ENCODE data around the gene DHX57.

The DHX57 gene

GRCh38 chr2:38889575-38889974, 13.8 kb upstream of the DHX57 start, which contains the start of gene ARHGEF33:
TSS of gene ARHGEF33 (plus strand) at chr2:38889875. CDS start at chr2:38919448, 29,573 bp downstream.
- no peak within 1 kb of the TSS for H3K27ac ChIP-seq
- TF ChIP-seq, protein P1, sequence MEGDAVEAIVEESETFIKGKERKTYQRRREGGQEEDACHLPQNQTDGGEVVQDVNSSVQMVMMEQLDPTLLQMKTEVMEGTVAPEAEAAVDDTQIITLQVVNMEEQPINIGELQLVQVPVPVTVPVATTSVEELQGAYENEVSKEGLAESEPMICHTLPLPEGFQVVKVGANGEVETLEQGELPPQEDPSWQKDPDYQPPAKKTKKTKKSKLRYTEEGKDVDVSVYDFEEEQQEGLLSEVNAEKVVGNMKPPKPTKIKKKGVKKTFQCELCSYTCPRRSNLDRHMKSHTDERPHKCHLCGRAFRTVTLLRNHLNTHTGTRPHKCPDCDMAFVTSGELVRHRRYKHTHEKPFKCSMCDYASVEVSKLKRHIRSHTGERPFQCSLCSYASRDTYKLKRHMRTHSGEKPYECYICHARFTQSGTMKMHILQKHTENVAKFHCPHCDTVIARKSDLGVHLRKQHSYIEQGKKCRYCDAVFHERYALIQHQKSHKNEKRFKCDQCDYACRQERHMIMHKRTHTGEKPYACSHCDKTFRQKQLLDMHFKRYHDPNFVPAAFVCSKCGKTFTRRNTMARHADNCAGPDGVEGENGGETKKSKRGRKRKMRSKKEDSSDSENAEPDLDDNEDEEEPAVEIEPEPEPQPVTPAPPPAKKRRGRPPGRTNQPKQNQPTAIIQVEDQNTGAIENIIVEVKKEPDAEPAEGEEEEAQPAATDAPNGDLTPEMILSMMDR (IDR thresholded peaks at IDR 0.05; ENCODE audit: low read depth, low read length, missing control alignments), result no peak
- no peak within 1 kb of the TSS for H3K4me3 ChIP-seq (ENCODE audit: low read depth, low read length)
- in situ Hi-C loops (cut with HindIII; ENCODE audit: low pct_ligation_motif_present, low sequenced_read_pairs), result no loop called here
- no peaks in the 10 kb centered on the region for H3K27me3 ChIP-seq (replicated peaks)
- no peaks in the 10 kb centered on the region for H3K36me3 ChIP-seq (replicated peaks)
- no peak for DNase-seq

GRCh38 chr2:38889045-38889444, 13.3 kb upstream of the DHX57 start:
- Histone ChIP-seq H3K4me3 (ENCODE audit: low read depth, low read length) (no peak overlapping the region), H3K27me3 (replicated peaks) (no peaks in the 10 kb centered on the region), H3K36me3 (replicated peaks) (no peaks in the 10 kb centered on the region), H3K27ac (no peak overlapping the region)
- in situ Hi-C loops (cut with HindIII; ENCODE audit: low pct_ligation_motif_present, low sequenced_read_pairs), result no loop called here
- TF ChIP-seq, protein P1 (IDR thresholded peaks at IDR 0.05; ENCODE audit: low read depth, low read length, missing control alignments), result no peak
- DNase-seq, result no peak

DNA sequence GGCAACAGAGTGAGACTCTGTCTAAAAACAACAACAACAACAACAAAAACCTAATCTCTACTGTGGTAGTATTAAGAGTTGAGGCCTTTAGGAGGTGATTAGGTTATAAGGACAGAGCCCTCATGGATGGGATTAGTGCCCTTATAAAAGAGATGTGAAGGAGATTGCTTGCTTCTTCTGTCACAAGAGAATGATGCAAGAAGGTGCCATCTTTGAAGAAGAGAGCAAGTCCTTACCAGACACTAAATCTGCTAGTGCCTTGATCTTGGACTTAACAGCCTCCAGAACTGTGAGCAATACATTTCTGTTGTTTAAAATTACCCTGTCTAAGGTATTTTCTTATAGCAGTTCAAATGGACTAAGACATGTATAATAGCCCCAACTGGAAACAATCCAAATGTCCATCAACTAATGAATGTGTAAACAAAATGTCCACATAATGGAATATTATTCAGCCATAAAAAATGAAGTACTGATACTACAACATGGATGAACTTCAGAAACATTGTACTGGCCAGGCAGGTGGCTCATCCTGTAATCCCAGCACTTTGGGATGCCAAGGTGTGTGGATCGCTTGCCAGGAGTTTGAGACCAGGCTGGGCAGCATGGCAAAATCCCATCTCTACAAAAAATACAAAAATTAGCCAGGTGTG, 12.3 kb upstream of the DHX57 start:
- DNase-seq, result no peak
- H3K27me3 ChIP-seq (replicated peaks), result no peaks in the 10 kb centered on the region
- H3K4me3 ChIP-seq (ENCODE audit: low read depth, low read length), result no peak overlapping the region
- no peaks in the 10 kb centered on the region for H3K36me3 ChIP-seq (replicated peaks)
- TF ChIP-seq, protein P1 (IDR thresholded peaks at IDR 0.05; ENCODE audit: low read depth, low read length, missing control alignments), result no peak
- H3K27ac ChIP-seq, result no peak overlapping the region
- in situ Hi-C loops (cut with HindIII; ENCODE audit: low pct_ligation_motif_present, low sequenced_read_pairs), result no loop called here

DNA sequence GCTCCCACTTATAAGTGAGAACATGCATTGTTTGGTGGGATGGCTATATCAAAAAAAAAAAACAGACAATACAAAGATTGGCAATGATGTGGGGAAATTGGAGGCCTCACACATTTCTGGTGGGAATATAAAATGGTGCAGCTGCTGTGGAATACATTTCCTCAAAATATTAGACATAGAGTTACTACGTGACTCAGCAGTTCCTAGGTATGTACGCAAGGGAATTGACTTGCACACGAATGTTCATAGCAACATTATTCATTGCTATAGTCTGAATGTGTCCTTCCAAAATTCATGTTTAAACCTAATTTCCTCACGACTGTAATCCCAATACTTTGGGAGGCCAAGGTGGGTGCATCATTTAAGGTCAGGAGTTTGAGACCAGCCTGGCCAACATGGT, 11.6 kb upstream of the DHX57 start:
- H3K27ac ChIP-seq, result no peak overlapping the region
- TF ChIP-seq, protein P1 (IDR thresholded peaks at IDR 0.05; ENCODE audit: low read depth, low read length, missing control alignments), result no peak
- no peak overlapping the region for H3K4me3 ChIP-seq (ENCODE audit: low read depth, low read length)
- H3K27me3 ChIP-seq (replicated peaks), result no peaks in the 10 kb centered on the region
- in situ Hi-C loops (cut with HindIII; ENCODE audit: low pct_ligation_motif_present, low sequenced_read_pairs), result no loop called here
- no peak for DNase-seq
- no peaks in the 10 kb centered on the region for H3K36me3 ChIP-seq (replicated peaks)

DNA sequence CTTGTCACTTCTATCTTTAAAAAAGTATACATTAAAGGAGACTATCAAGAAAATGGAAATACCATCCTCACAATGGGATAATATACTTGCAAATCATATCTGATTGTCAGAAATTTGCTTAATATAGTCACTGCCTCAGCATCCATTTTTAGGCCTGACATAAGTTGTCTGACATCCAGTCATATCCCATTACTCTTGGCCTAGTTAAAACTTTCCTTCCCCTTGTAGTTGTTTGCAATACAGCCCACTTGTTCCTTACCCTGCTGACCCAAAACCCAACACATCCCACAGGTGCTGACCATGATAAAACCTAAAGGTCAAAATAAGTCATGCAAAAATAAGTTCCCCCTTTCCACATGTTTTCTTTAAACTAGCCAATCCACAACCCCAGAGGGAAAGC, 10.3 kb upstream of the DHX57 start:
- Histone ChIP-seq H3K36me3 (replicated peaks) (no peaks in the 10 kb centered on the region), H3K27me3 (replicated peaks) (no peaks in the 10 kb centered on the region), H3K4me3 (ENCODE audit: low read depth, low read length) (no peak overlapping the region), H3K27ac (no peak overlapping the region)
- TF ChIP-seq, protein P1 (IDR thresholded peaks at IDR 0.05; ENCODE audit: low read depth, low read length, missing control alignments), result no peak
- in situ Hi-C loops (cut with HindIII; ENCODE audit: low pct_ligation_motif_present, low sequenced_read_pairs), result no loop called here
- DNase-seq, result no peak

- Histone ChIP-seq H3K36me3 (replicated peaks) (no peaks in the 10 kb centered on the region), H3K27me3 (replicated peaks) (no peaks in the 10 kb centered on the region), H3K4me3 (ENCODE audit: low read depth, low read length) (peak overlapping the region; percentile 99), H3K27ac (peak overlapping the region; percentile 67)
- in situ Hi-C loops (cut with HindIII; ENCODE audit: low pct_ligation_motif_present, low sequenced_read_pairs), result no loop called here
- no peak for DNase-seq
- TF ChIP-seq, protein P1 (IDR thresholded peaks at IDR 0.05; ENCODE audit: low read depth, low read length, missing control alignments), result no peak
Measured at GRCh38 chr2:38876407-38876806, 673 bp upstream of the DHX57 start.

Data from brain microvascular endothelial cell (primary cell).